ENCODE data around the gene NTNG2. TPM values are rescaled to one million over a fixed set of nuclear protein-coding genes. Genes with fewer than 3 reads are reported as not detected.

NTNG2 gene
- total and polyA plus RNA-seq, 2 donors (not counting 1 experiment from before 2014, with no cell fraction given) = 1.3 to 2.1 TPM

GRCh38 chr9:132287256-132287760 is 125.5 kb downstream of the NTNG2 start:
- peaks cover 14% of the 10 kb centered on the region for H3K4me1 ChIP-seq (ENCODE audit: control insufficient read depth, extremely low read depth, insufficient read depth, low read length)
- DNase-seq (ENCODE audit: low read depth in 2 of 2) = peak in 1 of 2 donors; percentile 58
- H3K36me3 ChIP-seq (ENCODE audit: control insufficient read depth, insufficient read depth, low read length) = peaks cover 7% of the 10 kb centered on the region
- H3K9ac ChIP-seq (ENCODE audit: insufficient read depth, low read length) = no peak overlapping the region
- no peaks in the 10 kb centered on the region for H3K27me3 ChIP-seq (ENCODE audit: control insufficient read depth, insufficient read depth, low read length)
- no peaks in the 10 kb centered on the region for H3K9me3 ChIP-seq (ENCODE audit: control insufficient read depth, insufficient read depth, low read depth, low read length)
- H3K79me2 ChIP-seq (ENCODE audit: control insufficient read depth, insufficient read depth, low read length) = no peaks in the 10 kb centered on the region
- no peak overlapping the region for H3K27ac ChIP-seq (ENCODE audit: insufficient read depth, low read length)
- no peak overlapping the region for H3K4me2 ChIP-seq (ENCODE audit: extremely low read depth, insufficient read depth, low read length)
- H2AFZ ChIP-seq (ENCODE audit: low read length) = no peak overlapping the region
- no peak for TF ChIP-seq CTCF (conservative IDR thresholded peaks at IDR 0.05 in 1 of 2, IDR thresholded peaks at IDR 0.05 in 1 of 2; ENCODE audit: low read depth in 1 of 2, low read length in 2 of 2)
- no peak for TF ChIP-seq EZH2 (IDR thresholded peaks at IDR 0.05; ENCODE audit: low read length, missing control alignments)
- no peaks in the 10 kb centered on the region for H4K20me1 ChIP-seq (ENCODE audit: control insufficient read depth, extremely low read depth, insufficient read depth, low read length)
- H3K4me3 ChIP-seq (replicated peaks in 1 of 4; ENCODE audit: control extremely low read depth in 1 of 4, insufficient read depth in 1 of 4, low read depth in 3 of 4, low read length in 4 of 4) = no peak overlapping the region

GRCh38 chr9:132288361-132288760 is 126.5 kb downstream of the NTNG2 start:
- Histone ChIP-seq H3K9ac (ENCODE audit: insufficient read depth, low read length) (no peak overlapping the region), H3K4me3 (replicated peaks in 1 of 4; ENCODE audit: control extremely low read depth in 1 of 4, insufficient read depth in 1 of 4, low read depth in 3 of 4, low read length in 4 of 4) (no peak overlapping the region), H3K4me1 (ENCODE audit: control insufficient read depth, extremely low read depth, insufficient read depth, low read length) (peaks cover 14% of the 10 kb centered on the region), H2AFZ (ENCODE audit: low read length) (no peak overlapping the region), H3K79me2 (ENCODE audit: control insufficient read depth, insufficient read depth, low read length) (no peaks in the 10 kb centered on the region), H4K20me1 (ENCODE audit: control insufficient read depth, extremely low read depth, insufficient read depth, low read length) (no peaks in the 10 kb centered on the region), H3K9me3 (ENCODE audit: control insufficient read depth, insufficient read depth, low read depth, low read length) (no peaks in the 10 kb centered on the region), H3K4me2 (ENCODE audit: extremely low read depth, insufficient read depth, low read length) (peak overlapping the region; percentile 23), H3K27me3 (ENCODE audit: control insufficient read depth, insufficient read depth, low read length) (no peaks in the 10 kb centered on the region), H3K36me3 (ENCODE audit: control insufficient read depth, insufficient read depth, low read length) (peaks cover 5% of the 10 kb centered on the region), H3K27ac (ENCODE audit: insufficient read depth, low read length) (peak overlapping the region; percentile 61)
- TF ChIP-seq CTCF (conservative IDR thresholded peaks at IDR 0.05 in 1 of 2, IDR thresholded peaks at IDR 0.05 in 1 of 2; ENCODE audit: low read depth in 1 of 2, low read length in 2 of 2) (no peak), EZH2 (IDR thresholded peaks at IDR 0.05; ENCODE audit: low read length, missing control alignments) (no peak)
- DNase-seq (ENCODE audit: low read depth in 2 of 2) = peak; percentile 65 to 83

GRCh38 chr9:132288966-132289365 is 127.1 kb downstream of the NTNG2 start:
- no peak overlapping the region for H3K9ac ChIP-seq (ENCODE audit: insufficient read depth, low read length)
- no peak for TF ChIP-seq EZH2 (IDR thresholded peaks at IDR 0.05; ENCODE audit: low read length, missing control alignments)
- TF ChIP-seq CTCF (conservative IDR thresholded peaks at IDR 0.05 in 1 of 2, IDR thresholded peaks at IDR 0.05 in 1 of 2; ENCODE audit: low read depth in 1 of 2, low read length in 2 of 2) = no peak
- no peaks in the 10 kb centered on the region for H3K27me3 ChIP-seq (ENCODE audit: control insufficient read depth, insufficient read depth, low read length)
- H3K9me3 ChIP-seq (ENCODE audit: control insufficient read depth, insufficient read depth, low read depth, low read length) = no peaks in the 10 kb centered on the region
- peak overlapping the region; percentile 61 for H3K27ac ChIP-seq (ENCODE audit: insufficient read depth, low read length)
- DNase-seq (ENCODE audit: low read depth in 2 of 2) = peak; percentile 22 to 47
- H4K20me1 ChIP-seq (ENCODE audit: control insufficient read depth, extremely low read depth, insufficient read depth, low read length) = no peaks in the 10 kb centered on the region
- H3K36me3 ChIP-seq (ENCODE audit: control insufficient read depth, insufficient read depth, low read length) = peaks cover 5% of the 10 kb centered on the region
- H3K79me2 ChIP-seq (ENCODE audit: control insufficient read depth, insufficient read depth, low read length) = no peaks in the 10 kb centered on the region
- H3K4me1 ChIP-seq (ENCODE audit: control insufficient read depth, extremely low read depth, insufficient read depth, low read length) = peaks cover 14% of the 10 kb centered on the region
- H3K4me3 ChIP-seq (replicated peaks in 1 of 4; ENCODE audit: control extremely low read depth in 1 of 4, insufficient read depth in 1 of 4, low read depth in 3 of 4, low read length in 4 of 4) = no peak overlapping the region
- no peak overlapping the region for H2AFZ ChIP-seq (ENCODE audit: low read length)
- H3K4me2 ChIP-seq (ENCODE audit: extremely low read depth, insufficient read depth, low read length) = peak overlapping the region; percentile 23
